ENCODE measurements around the gene POFUT2. TPM values are rescaled to one million over a fixed set of nuclear protein-coding genes. Genes with fewer than 3 reads are reported as not detected.
A peak's percentile ranks its signal among the peaks of the same experiment; 100 is the strongest.

POFUT2 gene
- total RNA-seq, 1 donor = 35.8 TPM

DNA sequence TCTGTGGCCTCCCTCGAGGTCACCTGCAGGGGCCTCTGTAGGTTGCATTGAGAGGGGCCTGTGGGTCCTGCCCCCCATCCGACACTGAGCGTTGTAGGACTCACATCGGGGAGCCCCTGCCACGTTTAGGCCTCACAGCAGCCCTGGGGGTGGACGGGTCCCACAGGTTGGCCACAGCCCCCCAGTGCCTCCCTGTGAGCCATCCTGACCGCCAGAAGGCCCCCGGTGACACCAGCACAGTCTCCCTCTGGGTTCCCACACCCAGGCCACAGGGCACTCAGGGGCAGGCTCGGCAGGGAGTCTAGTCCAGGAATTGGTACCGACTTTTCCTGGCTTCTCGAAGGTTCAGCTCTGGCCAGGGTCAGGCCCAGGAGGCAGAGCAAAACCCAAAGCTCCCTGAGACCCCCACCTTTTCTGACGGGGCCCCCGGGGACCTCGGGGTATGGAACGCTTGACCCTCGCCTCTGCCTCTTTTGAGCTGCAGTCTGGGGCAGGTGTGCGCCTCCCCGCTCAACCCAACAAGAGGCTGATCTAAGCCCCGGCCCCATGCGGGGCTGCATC lies 13.9 kb upstream of the POFUT2 start:
- Histone ChIP-seq H3K27ac (ENCODE audit: low read depth, low read length) (peak overlapping the region; percentile 23), H3K4me1 (ENCODE audit: insufficient read depth, low read length) (peaks cover 11% of the 10 kb centered on the region), H3K36me3 (ENCODE audit: insufficient read depth, low read length) (no peaks in the 10 kb centered on the region), H3K9me3 (ENCODE audit: low read depth, low read length) (no peaks in the 10 kb centered on the region), H2AFZ (ENCODE audit: low read length) (no peak overlapping the region), H4K20me1 (ENCODE audit: insufficient read depth, low read length) (no peaks in the 10 kb centered on the region), H3K4me2 (ENCODE audit: insufficient read depth, low read length) (no peak overlapping the region), H3K27me3 (ENCODE audit: insufficient read depth, low read length) (no peaks in the 10 kb centered on the region), H3K79me2 (ENCODE audit: insufficient read depth, low read length) (peaks cover 4% of the 10 kb centered on the region), H3K4me3 (ENCODE audit: insufficient read depth, low read length) (no peak overlapping the region)
- TF ChIP-seq, protein P1, sequence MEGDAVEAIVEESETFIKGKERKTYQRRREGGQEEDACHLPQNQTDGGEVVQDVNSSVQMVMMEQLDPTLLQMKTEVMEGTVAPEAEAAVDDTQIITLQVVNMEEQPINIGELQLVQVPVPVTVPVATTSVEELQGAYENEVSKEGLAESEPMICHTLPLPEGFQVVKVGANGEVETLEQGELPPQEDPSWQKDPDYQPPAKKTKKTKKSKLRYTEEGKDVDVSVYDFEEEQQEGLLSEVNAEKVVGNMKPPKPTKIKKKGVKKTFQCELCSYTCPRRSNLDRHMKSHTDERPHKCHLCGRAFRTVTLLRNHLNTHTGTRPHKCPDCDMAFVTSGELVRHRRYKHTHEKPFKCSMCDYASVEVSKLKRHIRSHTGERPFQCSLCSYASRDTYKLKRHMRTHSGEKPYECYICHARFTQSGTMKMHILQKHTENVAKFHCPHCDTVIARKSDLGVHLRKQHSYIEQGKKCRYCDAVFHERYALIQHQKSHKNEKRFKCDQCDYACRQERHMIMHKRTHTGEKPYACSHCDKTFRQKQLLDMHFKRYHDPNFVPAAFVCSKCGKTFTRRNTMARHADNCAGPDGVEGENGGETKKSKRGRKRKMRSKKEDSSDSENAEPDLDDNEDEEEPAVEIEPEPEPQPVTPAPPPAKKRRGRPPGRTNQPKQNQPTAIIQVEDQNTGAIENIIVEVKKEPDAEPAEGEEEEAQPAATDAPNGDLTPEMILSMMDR (IDR thresholded peaks at IDR 0.05; ENCODE audit: extremely low read depth, low read depth, low read length) = no peak
- no peak for DNase-seq (ENCODE audit: insufficient read length, low spot score, missing footprints)

- peaks cover 15% of the 10 kb centered on the region for H3K4me1 ChIP-seq (ENCODE audit: insufficient read depth, low read length)
- H3K27ac ChIP-seq (ENCODE audit: low read depth, low read length) = peak overlapping the region; percentile 52
- H3K27me3 ChIP-seq (ENCODE audit: insufficient read depth, low read length) = no peaks in the 10 kb centered on the region
- no peak for DNase-seq (ENCODE audit: insufficient read length, low spot score, missing footprints)
- H3K36me3 ChIP-seq (ENCODE audit: insufficient read depth, low read length) = no peaks in the 10 kb centered on the region
- H4K20me1 ChIP-seq (ENCODE audit: insufficient read depth, low read length) = no peaks in the 10 kb centered on the region
- no peak overlapping the region for H3K4me2 ChIP-seq (ENCODE audit: insufficient read depth, low read length)
- TF ChIP-seq, protein P1 (IDR thresholded peaks at IDR 0.05; ENCODE audit: extremely low read depth, low read depth, low read length) = no peak
- no peak overlapping the region for H3K4me3 ChIP-seq (ENCODE audit: insufficient read depth, low read length)
- no peak overlapping the region for H2AFZ ChIP-seq (ENCODE audit: low read length)
- H3K79me2 ChIP-seq (ENCODE audit: insufficient read depth, low read length) = peaks cover 4% of the 10 kb centered on the region
- H3K9me3 ChIP-seq (ENCODE audit: low read depth, low read length) = no peaks in the 10 kb centered on the region
These were observed 13.3 kb upstream of the POFUT2 start for GRCh38 chr21:45300786-45301520.

- Histone ChIP-seq H3K79me2 (ENCODE audit: insufficient read depth, low read length) (peaks cover 7% of the 10 kb centered on the region), H3K27me3 (ENCODE audit: insufficient read depth, low read length) (no peaks in the 10 kb centered on the region), H4K20me1 (ENCODE audit: insufficient read depth, low read length) (no peaks in the 10 kb centered on the region), H3K9me3 (ENCODE audit: low read depth, low read length) (no peaks in the 10 kb centered on the region), H3K36me3 (ENCODE audit: insufficient read depth, low read length) (no peaks in the 10 kb centered on the region), H3K4me2 (ENCODE audit: insufficient read depth, low read length) (peak overlapping the region; percentile 62), H2AFZ (ENCODE audit: low read length) (peak overlapping the region; percentile 17), H3K4me1 (ENCODE audit: insufficient read depth, low read length) (peaks cover 23% of the 10 kb centered on the region), H3K27ac (ENCODE audit: low read depth, low read length) (peak overlapping the region; percentile 52), H3K4me3 (ENCODE audit: insufficient read depth, low read length) (peak overlapping the region; percentile 35)
- TF ChIP-seq, protein P1 (IDR thresholded peaks at IDR 0.05; ENCODE audit: extremely low read depth, low read depth, low read length) = no peak
- peak; percentile 94 for DNase-seq (ENCODE audit: insufficient read length, low spot score, missing footprints)
These were observed 12.4 kb upstream of the POFUT2 start for GRCh38 chr21:45299864-45300785.

Data from osteoblast (primary cell).